GM10266 (cell line): ENCODE data around the gene PIGQ.

Experiments used
- DNase-seq: peaks from one replicate; pipeline ENCODE4 v3.0.0; 2012; ENCODE audit errors: extremely low spot score
- TF ChIP-seq, protein P1 (sequence below): IDR thresholded peaks from 2 replicates; pipeline ENCODE4 v1.5.1; 2012; ENCODE audit warnings: mild to moderate bottlenecking, low read depth; ENCODE audit not compliant: control insufficient read depth, insufficient read depth; ENCODE audit errors: missing control alignments

PIGQ gene

GRCh38 chr16:621526-622105 is 51.8 kb downstream of the PIGQ start:
- TF ChIP-seq, protein P1, sequence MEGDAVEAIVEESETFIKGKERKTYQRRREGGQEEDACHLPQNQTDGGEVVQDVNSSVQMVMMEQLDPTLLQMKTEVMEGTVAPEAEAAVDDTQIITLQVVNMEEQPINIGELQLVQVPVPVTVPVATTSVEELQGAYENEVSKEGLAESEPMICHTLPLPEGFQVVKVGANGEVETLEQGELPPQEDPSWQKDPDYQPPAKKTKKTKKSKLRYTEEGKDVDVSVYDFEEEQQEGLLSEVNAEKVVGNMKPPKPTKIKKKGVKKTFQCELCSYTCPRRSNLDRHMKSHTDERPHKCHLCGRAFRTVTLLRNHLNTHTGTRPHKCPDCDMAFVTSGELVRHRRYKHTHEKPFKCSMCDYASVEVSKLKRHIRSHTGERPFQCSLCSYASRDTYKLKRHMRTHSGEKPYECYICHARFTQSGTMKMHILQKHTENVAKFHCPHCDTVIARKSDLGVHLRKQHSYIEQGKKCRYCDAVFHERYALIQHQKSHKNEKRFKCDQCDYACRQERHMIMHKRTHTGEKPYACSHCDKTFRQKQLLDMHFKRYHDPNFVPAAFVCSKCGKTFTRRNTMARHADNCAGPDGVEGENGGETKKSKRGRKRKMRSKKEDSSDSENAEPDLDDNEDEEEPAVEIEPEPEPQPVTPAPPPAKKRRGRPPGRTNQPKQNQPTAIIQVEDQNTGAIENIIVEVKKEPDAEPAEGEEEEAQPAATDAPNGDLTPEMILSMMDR, result no peak
- no peak for DNase-seq

- TF ChIP-seq, protein P1, result no peak
- DNase-seq, result no peak
Measured at GRCh38 chr16:622920-623280, 53.1 kb downstream of the PIGQ start.

- no peak for DNase-seq
- TF ChIP-seq, protein P1, result no peak
Measured at GRCh38 chr16:624526-625070, 54.8 kb downstream of the PIGQ start.

- no peak for DNase-seq
- TF ChIP-seq, protein P1, result no peak
Measured at GRCh38 chr16:625117-625976, 55.6 kb downstream of the PIGQ start.

DNA sequence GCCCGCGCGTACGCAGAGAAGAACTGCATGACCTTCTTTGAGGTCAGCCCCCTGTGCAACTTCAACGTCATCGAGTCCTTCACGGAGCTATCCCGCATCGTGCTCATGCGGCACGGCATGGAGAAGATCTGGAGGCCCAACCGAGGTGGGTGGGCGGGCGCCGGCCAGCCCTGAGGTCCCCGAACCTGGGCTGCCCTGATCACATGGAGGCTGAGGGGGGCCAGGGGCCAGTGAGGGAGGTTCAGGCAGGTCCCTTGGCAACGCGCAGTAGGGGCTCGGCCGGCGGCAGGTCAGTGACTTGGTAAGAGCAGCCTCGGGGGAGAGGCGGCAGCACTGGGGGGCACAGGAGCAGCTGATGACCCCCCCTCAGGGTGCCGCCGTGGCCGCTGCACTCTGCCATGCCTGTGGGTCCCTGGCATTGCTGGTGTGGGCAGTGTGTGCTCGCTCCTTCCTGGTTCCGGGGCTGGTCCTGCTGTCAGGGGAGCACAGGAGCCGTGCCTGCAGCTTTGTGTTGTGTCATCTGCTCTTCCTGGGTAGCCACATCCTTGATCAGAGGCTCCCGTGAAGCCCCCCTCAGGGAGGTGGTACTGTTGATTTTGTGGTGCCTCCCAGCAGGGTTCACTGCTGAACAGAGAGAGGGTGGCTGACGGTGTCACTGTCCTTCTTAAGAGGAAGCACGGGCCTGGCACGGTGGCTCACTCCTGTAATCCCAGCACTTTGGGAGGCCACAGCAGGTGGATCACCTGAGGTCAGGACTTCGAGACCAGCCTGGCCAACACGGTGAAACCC is 56.4 kb downstream of the PIGQ start:
- TF ChIP-seq, protein P1, result no peak

DNA sequence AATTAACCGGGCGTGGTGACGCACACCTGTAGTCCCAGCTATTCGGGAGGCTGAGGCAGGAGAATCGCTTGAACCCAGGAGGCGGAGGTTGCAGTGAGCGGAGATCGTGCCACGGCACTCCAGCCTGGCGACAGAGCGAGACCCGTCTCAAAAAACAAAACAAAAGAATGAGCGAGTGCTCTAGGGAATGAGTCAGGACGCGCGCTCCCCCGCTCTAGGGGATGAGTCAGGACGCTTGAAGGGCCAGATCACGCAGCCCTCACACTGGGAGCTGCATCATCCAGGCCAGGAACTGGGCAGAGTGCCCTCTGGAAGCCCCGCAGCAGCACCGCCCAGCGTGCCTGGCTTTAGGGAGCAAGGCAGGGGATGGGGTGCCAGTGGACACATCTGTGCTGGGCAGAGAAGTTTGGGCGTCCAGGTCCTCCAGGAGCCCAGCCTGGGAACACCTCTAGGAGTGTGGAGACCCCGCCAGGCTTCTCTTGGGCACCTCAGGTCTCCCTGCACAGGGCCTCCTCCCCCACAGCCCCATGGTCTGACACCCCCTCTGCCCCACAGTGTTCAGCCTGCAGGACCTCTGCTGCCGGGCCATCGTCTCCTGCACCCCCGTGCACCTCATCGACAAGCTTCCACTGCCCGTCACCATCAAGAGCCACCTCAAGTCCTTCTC is 57.2 kb downstream of the PIGQ start:
- no peak for DNase-seq

More for the DNA sequence above, 56.4 kb downstream of the PIGQ start:
- no peak for DNase-seq

More for the DNA sequence above, 57.2 kb downstream of the PIGQ start:
- TF ChIP-seq, protein P1, result no peak
